NCI-H2196 (cell line): ENCODE data around the gene AKAP6.
"Not testable (repeated sequence)": the region's sequence is repeated elsewhere in the genome, so short reads cannot be mapped to it uniquely, and the experiment has no call there.

ENCODE experiments used
- DNase-seq: peaks from one replicate; lab custom pipeline; 2025; ENCODE audit not compliant: unreplicated experiment; lab: John Stamatoyannopoulos, UW

Gene AKAP6

GRCh38 chr14:32435411-32435810, 106.3 kb downstream of the AKAP6 start:
- DNase-seq = no peak

GRCh38 chr14:32436993-32437392, 107.9 kb downstream of the AKAP6 start:
- DNase-seq = no peak

- no peak for DNase-seq
Measured at GRCh38 chr14:32438517-32438916, 109.4 kb downstream of the AKAP6 start.

GRCh38 chr14:32443890-32444661, 115.0 kb downstream of the AKAP6 start:
- DNase-seq = no peak

- DNase-seq = no peak
Measured at GRCh38 chr14:32447371-32447770, 118.3 kb downstream of the AKAP6 start.

GRCh38 chr14:32449648-32450047, 120.5 kb downstream of the AKAP6 start:
- DNase-seq = no peak

GRCh38 chr14:32450919-32451675, 122.0 kb downstream of the AKAP6 start:
- DNase-seq = no peak

- no peak for DNase-seq
Measured at GRCh38 chr14:32453857-32454810, 125.0 kb downstream of the AKAP6 start.

- DNase-seq = no peak
Measured at GRCh38 chr14:32457213-32457920, 128.3 kb downstream of the AKAP6 start.

- no peak for DNase-seq
Measured at GRCh38 chr14:32458720-32459119, 129.6 kb downstream of the AKAP6 start.

- DNase-seq = no peak
Measured at GRCh38 chr14:32460267-32460666, 131.2 kb downstream of the AKAP6 start.

- DNase-seq = not testable (repeated sequence)
Measured at GRCh38 chr14:32462553-32462952, 133.5 kb downstream of the AKAP6 start.

- DNase-seq = no peak
Measured at GRCh38 chr14:32468955-32469354, 139.9 kb downstream of the AKAP6 start.

- DNase-seq = peak; percentile 55
Measured at GRCh38 chr14:32469388-32470160, 140.5 kb downstream of the AKAP6 start.

- DNase-seq = no peak
Measured at GRCh38 chr14:32470161-32470715, 141.1 kb downstream of the AKAP6 start.

GRCh38 chr14:32471181-32471580, 142.1 kb downstream of the AKAP6 start:
- DNase-seq = no peak

- DNase-seq = no peak
Measured at GRCh38 chr14:32472076-32472475, 143.0 kb downstream of the AKAP6 start.

GRCh38 chr14:32472512-32473463, 143.7 kb downstream of the AKAP6 start:
- peak; percentile 60 for DNase-seq
